Natural killer cell (primary cell): ENCODE data around the gene XAGE2. TPM values are rescaled to one million over a fixed set of nuclear protein-coding genes. Genes with fewer than 3 reads are reported as not detected.

ENCODE experiments used
- ATAC-seq, 3 donors: fragments of 150-1000 bp in 2 of 3; fragments of 200-7000 bp in 1 of 3; cut with Tn5 transposase; 1 replicate in 1 of 3; 2 replicates in 2 of 3; pipeline ENCODE4 v1.10.0; 2021; ENCODE audit warnings: mild to moderate bottlenecking in 2 of 3, moderate library complexity in 2 of 3
- DNase-seq, 2 donors: peaks; one replicate each; pipeline versions ENCODE4 v3.0.0 to v3.0.0-alpha.2; 2013 to 2021; ENCODE audit warnings: mixed read lengths in 1 of 2
- H3K27ac ChIP-seq: one replicate; pipeline ENCODE4 v1.5.1; 2013; ENCODE audit warnings: mild to moderate bottlenecking, low read length
- H3K27me3 ChIP-seq: one replicate; pipeline ENCODE4 v1.6.1; 2013; ENCODE audit warnings: low read length; ENCODE audit not compliant: control insufficient read depth, insufficient read depth
- H3K36me3 ChIP-seq: one replicate; pipeline ENCODE4 v1.6.1; 2013; ENCODE audit warnings: low read length; ENCODE audit not compliant: control insufficient read depth, insufficient read depth
- H3K4me1 ChIP-seq: one replicate; pipeline ENCODE4 v1.6.1; 2013; ENCODE audit warnings: low read length; ENCODE audit not compliant: control insufficient read depth, insufficient read depth
- H3K4me3 ChIP-seq: one replicate; pipeline ENCODE4 v1.5.1; 2013; ENCODE audit warnings: low read length
- H3K9me3 ChIP-seq: one replicate; pipeline ENCODE4 v1.6.1; 2013; ENCODE audit warnings: low read length; ENCODE audit not compliant: control insufficient read depth, insufficient read depth
- H3K27ac Mint-ChIP-seq, 2 donors: one replicate each; pipeline ENCODE4 v1.8.0; 2022; ENCODE audit warnings: mild to moderate bottlenecking in 2 of 2, mixed read lengths in 2 of 2, moderate library complexity in 1 of 2
- H3K27me3 Mint-ChIP-seq, 2 donors: one replicate each; pipeline ENCODE4 v1.8.0; 2022; ENCODE audit warnings: low read depth in 2 of 2, mixed read lengths in 2 of 2
- H3K36me3 Mint-ChIP-seq: one replicate; pipeline ENCODE4 v1.8.0; 2022; ENCODE audit warnings: mixed read lengths
- H3K4me1 Mint-ChIP-seq, 2 donors: one replicate each; pipeline ENCODE4 v1.8.0; 2022; ENCODE audit warnings: mixed read lengths in 2 of 2
- H3K4me3 Mint-ChIP-seq: one replicate; pipeline ENCODE4 v1.8.0; 2022; ENCODE audit warnings: mild to moderate bottlenecking, moderate library complexity, mixed read lengths
- H3K9me3 Mint-ChIP-seq, 2 donors: one replicate each; pipeline ENCODE4 v1.8.0; 2022; ENCODE audit warnings: mixed read lengths in 2 of 2
- WGBS: methylation state at CpG from one replicate; pipeline ENCODE4 v1.1.7; 2013; ENCODE audit warnings: missing lambda C conversion rate; ENCODE audit not compliant: insufficient coverage; 5-methylcytosine and 5-hydroxymethylcytosine counted together
- intact Hi-C: fragments of 100-400 bp; cut with micrococcal nuclease; formaldehyde crosslinking; loops from one replicate; pipeline ENCODE4 v1.14.2; 2022
- total RNA-seq, 4 donors: library from RNA; stranded (reverse); fragments of 120-200 nt in 1 of 4; gene quantifications; one replicate each; pipeline versions ENCODE4 v1.2.3 to v1.2.4, GENCODE V29; 2013 to 2022
- TF ChIP-seq, protein P1 (sequence below): fragments of 200-600 bp; IDR thresholded peaks from one replicate; pipeline ENCODE4 v1.8.0; 2022; ENCODE audit warnings: antibody characterized with exemption

The XAGE2 gene
- total RNA-seq, 3 donors from 2014 or later (not counting 1 experiment from before 2014, with no cell fraction given) = not detected

DNA sequence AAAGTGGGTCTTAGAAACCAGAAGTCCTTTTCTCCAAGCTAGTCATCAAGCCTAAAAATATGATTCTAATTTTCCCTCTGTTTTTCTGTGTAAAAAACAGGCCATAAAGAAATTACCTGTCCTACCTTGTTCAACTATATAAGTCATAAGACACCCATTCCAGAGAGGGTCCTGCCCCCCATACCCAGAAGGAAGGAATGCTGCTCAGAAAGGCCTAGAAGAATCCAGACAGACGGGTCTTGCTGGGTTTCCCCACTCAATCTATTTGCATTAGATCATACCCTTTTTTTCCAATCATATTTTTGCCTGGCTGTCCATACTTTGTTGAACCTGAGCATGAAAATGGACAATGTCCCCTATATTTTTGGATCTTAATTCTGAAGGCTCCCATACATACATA lies 16.3 kb upstream of the XAGE2 start:
- Histone ChIP-seq H3K27me3 (no peaks in the 10 kb centered on the region), H3K4me3 (no peak overlapping the region), H3K36me3 (no peaks in the 10 kb centered on the region), H3K27ac (no peak overlapping the region), H3K9me3 (no peaks in the 10 kb centered on the region), H3K4me1 (no peaks in the 10 kb centered on the region)
- Mint-ChIP-seq H3K4me1 (no peaks in the 10 kb centered on the region), H3K4me3 (no peak overlapping the region), H3K27me3 (peaks cover 3 to 7% of the 10 kb centered on the region in 2 donors), H3K36me3 (no peaks in the 10 kb centered on the region), H3K27ac (no peak overlapping the region), H3K9me3 (no peaks in the 10 kb centered on the region)
- ATAC-seq (no peak), DNase-seq (no peak)
- 64% methylated on average over 1 of the region's 1 CpG for WGBS
- intact Hi-C loops = no loop called here
- TF ChIP-seq, protein P1, sequence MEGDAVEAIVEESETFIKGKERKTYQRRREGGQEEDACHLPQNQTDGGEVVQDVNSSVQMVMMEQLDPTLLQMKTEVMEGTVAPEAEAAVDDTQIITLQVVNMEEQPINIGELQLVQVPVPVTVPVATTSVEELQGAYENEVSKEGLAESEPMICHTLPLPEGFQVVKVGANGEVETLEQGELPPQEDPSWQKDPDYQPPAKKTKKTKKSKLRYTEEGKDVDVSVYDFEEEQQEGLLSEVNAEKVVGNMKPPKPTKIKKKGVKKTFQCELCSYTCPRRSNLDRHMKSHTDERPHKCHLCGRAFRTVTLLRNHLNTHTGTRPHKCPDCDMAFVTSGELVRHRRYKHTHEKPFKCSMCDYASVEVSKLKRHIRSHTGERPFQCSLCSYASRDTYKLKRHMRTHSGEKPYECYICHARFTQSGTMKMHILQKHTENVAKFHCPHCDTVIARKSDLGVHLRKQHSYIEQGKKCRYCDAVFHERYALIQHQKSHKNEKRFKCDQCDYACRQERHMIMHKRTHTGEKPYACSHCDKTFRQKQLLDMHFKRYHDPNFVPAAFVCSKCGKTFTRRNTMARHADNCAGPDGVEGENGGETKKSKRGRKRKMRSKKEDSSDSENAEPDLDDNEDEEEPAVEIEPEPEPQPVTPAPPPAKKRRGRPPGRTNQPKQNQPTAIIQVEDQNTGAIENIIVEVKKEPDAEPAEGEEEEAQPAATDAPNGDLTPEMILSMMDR = no peak

DNA sequence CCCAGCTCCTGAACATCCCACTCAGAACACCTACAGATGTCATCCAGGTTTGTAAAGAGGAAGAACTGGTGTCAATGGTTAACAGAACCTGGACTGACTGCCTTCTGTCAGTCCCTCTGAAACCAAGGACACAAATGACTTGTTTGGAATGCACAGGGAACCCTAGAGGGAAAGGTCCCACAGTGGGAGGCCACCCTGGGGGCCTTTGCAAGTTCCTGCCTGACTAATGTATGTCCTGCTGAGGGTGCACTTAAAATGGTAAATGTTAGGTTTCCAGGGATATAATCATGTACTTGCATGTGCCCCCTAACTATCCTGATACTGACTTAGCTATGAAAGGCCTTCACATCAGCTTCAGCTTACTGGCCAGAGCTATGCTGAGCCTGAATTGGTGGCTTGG lies 15.0 kb upstream of the XAGE2 start:
- Mint-ChIP-seq H3K27me3 (peaks cover 6 to 7% of the 10 kb centered on the region in 2 donors), H3K27ac (no peak overlapping the region), H3K9me3 (no peaks in the 10 kb centered on the region), H3K36me3 (no peaks in the 10 kb centered on the region), H3K4me1 (no peaks in the 10 kb centered on the region), H3K4me3 (no peak overlapping the region)
- ATAC-seq = no peak
- Histone ChIP-seq H3K36me3 (no peaks in the 10 kb centered on the region), H3K4me1 (no peaks in the 10 kb centered on the region), H3K9me3 (no peaks in the 10 kb centered on the region), H3K27ac (no peak overlapping the region), H3K4me3 (no peak overlapping the region), H3K27me3 (no peaks in the 10 kb centered on the region)
- TF ChIP-seq, protein P1 = no peak
- no peak for DNase-seq
- intact Hi-C loops = no loop called here

DNA sequence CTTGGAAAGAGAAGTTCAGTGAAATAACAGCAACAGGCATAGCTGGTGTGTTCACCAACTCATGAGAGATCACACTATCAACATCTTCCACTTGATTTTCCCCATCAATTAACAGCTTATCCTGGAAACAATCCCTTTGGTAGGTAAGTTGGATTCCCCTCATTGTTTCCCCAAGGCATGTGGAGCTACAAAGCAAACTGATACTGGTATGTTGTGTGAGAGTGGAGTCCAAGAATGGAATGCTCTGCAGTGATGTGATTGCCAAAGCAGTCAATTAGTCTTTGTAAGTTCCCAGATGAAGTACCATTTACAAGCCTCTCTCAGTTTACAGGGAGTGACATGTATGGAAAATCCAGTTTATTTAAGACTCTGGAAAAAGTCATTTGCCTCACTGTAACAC lies 13.7 kb upstream of the XAGE2 start:
- Mint-ChIP-seq H3K4me3 (no peak overlapping the region), H3K27ac (no peak overlapping the region), H3K36me3 (no peaks in the 10 kb centered on the region), H3K27me3 (peaks cover 6 to 12% of the 10 kb centered on the region in 2 donors), H3K9me3 (no peaks in the 10 kb centered on the region), H3K4me1 (no peaks in the 10 kb centered on the region)
- Histone ChIP-seq H3K9me3 (no peaks in the 10 kb centered on the region), H3K4me1 (no peaks in the 10 kb centered on the region), H3K27me3 (no peaks in the 10 kb centered on the region), H3K36me3 (no peaks in the 10 kb centered on the region), H3K27ac (no peak overlapping the region), H3K4me3 (no peak overlapping the region)
- intact Hi-C loops = no loop called here
- no peak for DNase-seq
- no peak for ATAC-seq
- TF ChIP-seq, protein P1 = no peak

DNA sequence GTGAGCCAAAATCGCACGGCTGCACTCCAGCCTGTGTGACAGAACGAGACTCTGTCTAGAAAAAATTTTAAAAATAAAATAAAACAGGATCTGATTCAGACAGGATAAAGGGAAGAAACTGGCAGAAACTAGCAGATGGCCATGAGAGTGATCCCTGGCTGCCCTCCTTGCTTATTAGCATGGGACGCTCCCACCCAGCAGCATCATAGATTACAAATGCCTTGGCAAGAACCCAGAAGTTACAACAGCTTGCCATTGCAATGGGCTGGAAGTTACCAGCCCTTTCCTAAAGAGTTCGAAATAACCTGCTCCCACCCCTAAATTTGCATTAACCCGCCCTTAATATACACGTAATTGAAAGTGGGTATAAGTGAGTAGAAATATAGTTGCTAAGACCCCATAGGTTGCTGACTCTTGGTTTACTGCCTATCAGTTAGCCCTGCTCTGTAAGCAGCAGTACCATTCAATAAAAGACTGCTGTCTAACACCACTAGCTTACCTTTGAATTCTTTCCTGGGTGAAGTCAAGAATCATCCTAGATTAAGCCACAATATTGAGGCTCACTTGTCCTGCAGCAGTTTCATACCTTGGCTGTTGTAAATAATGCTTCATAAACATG lies 9.1 kb upstream of the XAGE2 start:
- DNase-seq (no peak), ATAC-seq (no peak)
- Mint-ChIP-seq H3K9me3 (no peaks in the 10 kb centered on the region), H3K27me3 (peaks cover 3 to 38% of the 10 kb centered on the region in 2 donors), H3K36me3 (no peaks in the 10 kb centered on the region), H3K4me3 (no peak overlapping the region), H3K4me1 (no peaks in the 10 kb centered on the region), H3K27ac (no peak overlapping the region)
- WGBS = 87% methylated on average over 4 of the region's 7 CpGs
- Histone ChIP-seq H3K9me3 (no peaks in the 10 kb centered on the region), H3K4me3 (no peak overlapping the region), H3K27ac (no peak overlapping the region), H3K4me1 (no peaks in the 10 kb centered on the region), H3K36me3 (no peaks in the 10 kb centered on the region), H3K27me3 (peaks cover 2% of the 10 kb centered on the region)
- TF ChIP-seq, protein P1 = no peak
- intact Hi-C loops = no loop called here
